Keratinocyte (primary cell): ENCODE results near the gene KAT6B. TPM values are rescaled to one million over a fixed set of nuclear protein-coding genes. Genes with fewer than 3 reads are reported as not detected.

ENCODE experiments used
- DNase-seq: peaks from one replicate; pipeline ENCODE4 v3.0.0-alpha.2; 2011; ENCODE audit warnings: low read depth, missing footprints, low spot score
- FAIRE-seq: peaks from 2 replicates; lab custom pipeline; 2011; peaks lifted over from hg19 to GRCh38; lab: Jason Lieb, UNC
- H2AFZ ChIP-seq: 2 replicates; pipeline ENCODE4 v1.6.0; 2012; ENCODE audit warnings: low read length, control low read depth, inconsistent platforms; ENCODE audit not compliant: control insufficient read depth
- H3K27ac ChIP-seq: 2 replicates; pipeline ENCODE4 v1.5.1; 2011; ENCODE audit warnings: low read length; ENCODE audit not compliant: control insufficient read depth, insufficient read depth
- H3K27me3 ChIP-seq: 3 replicates; pipeline ENCODE4 v1.6.0; 2011; ENCODE audit warnings: low read length; ENCODE audit not compliant: control insufficient read depth, insufficient read depth; ENCODE audit errors: extremely low read depth
- H3K36me3 ChIP-seq, 2 experiments: 2 replicates in 1 of 2; 3 replicates in 1 of 2; pipeline ENCODE4 v1.5.1; 2011; ENCODE audit warnings: low read length in 2 of 2, mild to moderate bottlenecking in 1 of 2; ENCODE audit not compliant: control insufficient read depth in 2 of 2, insufficient read depth in 2 of 2; ENCODE audit errors: extremely low read depth in 1 of 2
- H3K4me1 ChIP-seq: 3 replicates; pipeline ENCODE4 v1.5.1; 2011; ENCODE audit warnings: low read length; ENCODE audit not compliant: control insufficient read depth, insufficient read depth; ENCODE audit errors: extremely low read depth
- H3K4me2 ChIP-seq: 3 replicates; pipeline ENCODE4 v1.6.0; 2011; ENCODE audit warnings: low read depth, low read length; ENCODE audit not compliant: control insufficient read depth, insufficient read depth; ENCODE audit errors: extremely low read depth
- H3K4me3 ChIP-seq, 3 experiments: fragments of 200-600 bp in 1 of 3; sonication (generic) in 1 of 3; 2 replicates in 2 of 3; 3 replicates in 1 of 3; pipeline ENCODE4 v1.5.1; 2011 to 2016; ENCODE audit warnings: low read length in 3 of 3, mild to moderate bottlenecking in 3 of 3, control low read depth in 2 of 3, inconsistent platforms in 1 of 3, low read depth in 1 of 3, mixed read lengths in 1 of 3, mixed run types in 1 of 3, moderate library complexity in 1 of 3; ENCODE audit not compliant: control insufficient read depth in 2 of 3, insufficient read depth in 2 of 3; ENCODE audit errors: extremely low read depth in 1 of 3
- H3K79me2 ChIP-seq: 2 replicates; pipeline ENCODE4 v1.6.0; 2012; ENCODE audit warnings: low read length; ENCODE audit not compliant: control insufficient read depth, insufficient read depth
- H3K9ac ChIP-seq: 3 replicates; pipeline ENCODE4 v1.6.0; 2011; ENCODE audit warnings: low read length; ENCODE audit not compliant: control insufficient read depth, insufficient read depth; ENCODE audit errors: extremely low read depth
- H3K9me1 ChIP-seq: 3 replicates; pipeline ENCODE4 v1.6.0; 2011; ENCODE audit warnings: low read length; ENCODE audit not compliant: control insufficient read depth, insufficient read depth; ENCODE audit errors: extremely low read depth
- H3K9me3 ChIP-seq: 2 replicates; pipeline ENCODE4 v1.5.1; 2012; ENCODE audit warnings: low read depth, low read length; ENCODE audit not compliant: control insufficient read depth
- H4K20me1 ChIP-seq: 3 replicates; pipeline ENCODE4 v1.6.0; 2011; ENCODE audit warnings: low read length; ENCODE audit not compliant: control insufficient read depth, insufficient read depth; ENCODE audit errors: extremely low read depth
- EZH2 ChIP-seq: IDR thresholded peaks from one replicate; pipeline ENCODE4 v1.6.1; 2012; ENCODE audit warnings: inconsistent platforms, mild to moderate bottlenecking, low read length, moderate library complexity
- dilution Hi-C: fragments of 300-500 bp; cut with MboI; formaldehyde crosslinking; loops from one replicate; pipeline ENCODE4 v1.7.0; 2020; ENCODE audit warnings: low sequenced_read_pairs; ENCODE audit not compliant: extremely low pct_ligation_motif_present
- polyA plus RNA-seq, 5 experiments: library from polyadenylated mRNA; depleted of rRNA in 3 of 5; stranded (reverse) in 3 of 5; stranded (forward) in 1 of 5; unstranded in 1 of 5; fragments of >200 nt; gene quantifications; 1 replicate in 1 of 5; 2 replicates in 3 of 5; 3 replicates in 1 of 5; pipeline versions ENCODE4 v1.2.1 to v1.2.3, GENCODE V29; 2011 to 2012; ENCODE audit warnings: missing spikeins in 2 of 5, low read depth in 1 of 5, low replicate concordance in 1 of 5
- TF ChIP-seq, protein P1 (sequence below), 3 experiments: IDR thresholded peaks in 1 of 3; conservative IDR thresholded peaks in 1 of 3; optimal IDR thresholded peaks in 1 of 3; 2 replicates in 2 of 3; 3 replicates in 1 of 3; pipeline versions ENCODE3 to v1.5.1; 2011; ENCODE audit warnings: low read length in 3 of 3, mild to moderate bottlenecking in 3 of 3, moderate library complexity in 2 of 3, control low read depth in 1 of 3, inconsistent platforms in 1 of 3; ENCODE audit not compliant: insufficient read depth in 2 of 3; ENCODE audit errors: extremely low read depth in 1 of 3

Gene KAT6B
- polyA plus RNA-seq, 1 donor (not counting 4 experiments of a cell fraction or from before 2014, with no cell fraction given), result 2.9 TPM

DNA sequence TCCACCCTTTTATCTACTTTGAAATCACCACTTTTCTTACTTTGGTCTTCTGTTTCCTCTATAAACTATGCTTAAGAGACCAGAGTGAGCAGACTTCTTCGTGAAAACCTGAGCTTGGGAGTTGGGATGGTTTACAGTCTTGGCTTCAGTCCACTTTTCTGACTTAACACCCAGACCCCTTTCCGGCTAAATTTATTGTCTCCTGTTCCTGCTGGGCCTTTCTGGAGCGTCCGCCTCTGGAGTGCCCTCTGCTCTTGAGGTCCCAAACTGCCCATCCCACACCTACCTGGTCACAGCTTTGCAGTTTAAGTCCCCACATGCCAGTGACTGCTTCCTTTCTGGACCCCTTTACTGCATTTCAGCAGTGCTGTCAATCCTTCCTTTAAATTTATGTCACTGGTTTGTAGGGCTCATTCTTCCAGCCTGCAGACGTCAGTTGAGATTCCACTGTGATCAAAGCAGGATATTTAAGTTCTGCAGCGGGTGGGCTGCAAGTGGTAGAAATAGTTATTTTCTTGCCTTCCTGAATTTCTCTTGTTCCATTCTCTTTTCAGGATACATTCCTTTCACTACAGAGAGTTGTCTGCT, 80.3 kb downstream of the KAT6B start:
- peaks cover 5% of the 10 kb centered on the region for H3K4me1 ChIP-seq

DNA sequence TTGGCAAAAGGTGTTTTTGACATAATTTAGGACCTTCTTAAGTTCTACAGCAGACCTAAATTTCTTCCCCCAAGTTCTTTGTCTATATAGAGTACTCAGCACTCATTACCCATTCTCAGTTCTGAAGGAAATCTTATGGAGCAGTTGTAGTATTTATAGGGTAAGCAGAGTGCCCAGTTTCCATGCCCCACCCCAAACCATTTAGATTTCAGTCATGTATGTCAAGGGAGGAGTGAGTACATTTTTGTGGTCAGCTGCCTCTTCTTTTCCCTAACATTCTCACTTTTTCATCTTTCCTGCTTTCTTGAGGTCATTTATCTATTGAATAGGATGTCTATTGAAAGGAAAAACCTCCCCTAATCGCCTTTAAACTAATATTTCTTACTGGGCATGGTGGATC, 83.3 kb downstream of the KAT6B start:
- H3K9me1 ChIP-seq, result no peaks in the 10 kb centered on the region
- TF ChIP-seq EZH2, result no peak
- TF ChIP-seq, protein P1, sequence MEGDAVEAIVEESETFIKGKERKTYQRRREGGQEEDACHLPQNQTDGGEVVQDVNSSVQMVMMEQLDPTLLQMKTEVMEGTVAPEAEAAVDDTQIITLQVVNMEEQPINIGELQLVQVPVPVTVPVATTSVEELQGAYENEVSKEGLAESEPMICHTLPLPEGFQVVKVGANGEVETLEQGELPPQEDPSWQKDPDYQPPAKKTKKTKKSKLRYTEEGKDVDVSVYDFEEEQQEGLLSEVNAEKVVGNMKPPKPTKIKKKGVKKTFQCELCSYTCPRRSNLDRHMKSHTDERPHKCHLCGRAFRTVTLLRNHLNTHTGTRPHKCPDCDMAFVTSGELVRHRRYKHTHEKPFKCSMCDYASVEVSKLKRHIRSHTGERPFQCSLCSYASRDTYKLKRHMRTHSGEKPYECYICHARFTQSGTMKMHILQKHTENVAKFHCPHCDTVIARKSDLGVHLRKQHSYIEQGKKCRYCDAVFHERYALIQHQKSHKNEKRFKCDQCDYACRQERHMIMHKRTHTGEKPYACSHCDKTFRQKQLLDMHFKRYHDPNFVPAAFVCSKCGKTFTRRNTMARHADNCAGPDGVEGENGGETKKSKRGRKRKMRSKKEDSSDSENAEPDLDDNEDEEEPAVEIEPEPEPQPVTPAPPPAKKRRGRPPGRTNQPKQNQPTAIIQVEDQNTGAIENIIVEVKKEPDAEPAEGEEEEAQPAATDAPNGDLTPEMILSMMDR (optimal IDR thresholded peaks at IDR 0.05 in 1 of 3, IDR thresholded peaks at IDR 0.05 in 1 of 3, conservative IDR thresholded peaks at IDR 0.05 in 1 of 3; ENCODE audit: extremely low read depth in 1 of 3, insufficient read depth in 2 of 3, low read length in 3 of 3), result no peak
- H3K79me2 ChIP-seq, result no peaks in the 10 kb centered on the region
- no peak overlapping the region for H2AFZ ChIP-seq
- no peaks in the 10 kb centered on the region for H4K20me1 ChIP-seq
- dilution Hi-C loops, result no loop called here
- no peaks in the 10 kb centered on the region for H3K9me3 ChIP-seq
- DNase-seq (no peak), FAIRE-seq (no peak)
- H3K36me3 ChIP-seq, result no peaks in the 10 kb centered on the region
- H3K4me1 ChIP-seq, result peaks cover 5% of the 10 kb centered on the region
- no peak overlapping the region for H3K27ac ChIP-seq
- no peak overlapping the region for H3K4me3 ChIP-seq
- H3K9ac ChIP-seq, result no peak overlapping the region
- H3K27me3 ChIP-seq, result no peaks in the 10 kb centered on the region
- no peak overlapping the region for H3K4me2 ChIP-seq

More for the DNA sequence above, 80.3 kb downstream of the KAT6B start:
- Histone ChIP-seq H3K36me3 (no peaks in the 10 kb centered on the region), H3K9me3 (no peaks in the 10 kb centered on the region), H3K4me2 (no peak overlapping the region), H3K27ac (no peak overlapping the region), H2AFZ (no peak overlapping the region), H3K79me2 (no peaks in the 10 kb centered on the region), H3K9me1 (no peaks in the 10 kb centered on the region), H3K9ac (no peak overlapping the region), H3K27me3 (no peaks in the 10 kb centered on the region), H3K4me3 (no peak overlapping the region), H4K20me1 (no peaks in the 10 kb centered on the region)
- no peak for TF ChIP-seq EZH2
- TF ChIP-seq, protein P1 (optimal IDR thresholded peaks at IDR 0.05 in 1 of 3, IDR thresholded peaks at IDR 0.05 in 1 of 3, conservative IDR thresholded peaks at IDR 0.05 in 1 of 3; ENCODE audit: extremely low read depth in 1 of 3, insufficient read depth in 2 of 3, low read length in 3 of 3), result no peak
- FAIRE-seq (no peak), DNase-seq (no peak)
- dilution Hi-C loops, result no loop called here
